ENCODE results near the gene CARD14. TPM values are rescaled to one million over a fixed set of nuclear protein-coding genes. Genes with fewer than 3 reads are reported as not detected.

The CARD14 gene
- 0.26 and 0.47 TPM in 2 replicates for total RNA-seq

DNA sequence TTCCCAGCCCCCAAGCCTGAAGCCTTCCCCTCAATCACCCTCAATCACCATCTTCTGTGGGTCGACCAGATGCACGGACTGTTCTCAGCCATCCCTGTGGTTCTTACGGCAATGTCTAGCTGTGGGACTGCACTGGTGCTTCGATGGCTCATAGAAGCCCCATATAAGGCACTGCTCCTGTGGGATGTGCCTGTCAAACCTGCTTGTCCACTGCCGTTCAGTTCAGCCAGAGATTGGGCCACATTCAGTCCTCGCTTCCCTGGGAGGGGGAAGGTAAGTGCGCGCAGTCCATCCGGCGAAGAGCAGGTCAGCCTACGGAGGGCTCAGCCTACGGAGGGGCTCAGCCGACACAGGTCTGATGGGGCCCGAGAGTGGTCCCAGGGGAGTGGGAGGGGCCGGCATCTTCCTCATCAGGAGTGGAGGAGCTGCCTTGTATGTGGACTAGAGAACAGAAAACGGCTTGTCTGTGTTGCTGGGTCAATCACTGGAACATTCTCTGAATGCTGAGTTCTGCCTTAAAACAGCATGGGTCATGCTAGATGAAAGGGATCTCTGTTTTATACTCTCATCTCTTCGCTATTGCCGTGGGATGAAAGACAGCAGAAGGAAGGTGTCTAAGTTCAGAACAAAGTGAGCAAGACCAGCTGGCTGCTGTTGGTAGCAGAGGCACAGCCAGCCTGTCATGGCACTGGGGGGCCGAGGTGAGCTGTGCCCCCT is at the start of gene CARD14:
CARD14 (plus strand) TSS at position 247 of the 717 bp plus-strand sequence. CDS start 11,409 bp downstream, outside the sequence.

DNA sequence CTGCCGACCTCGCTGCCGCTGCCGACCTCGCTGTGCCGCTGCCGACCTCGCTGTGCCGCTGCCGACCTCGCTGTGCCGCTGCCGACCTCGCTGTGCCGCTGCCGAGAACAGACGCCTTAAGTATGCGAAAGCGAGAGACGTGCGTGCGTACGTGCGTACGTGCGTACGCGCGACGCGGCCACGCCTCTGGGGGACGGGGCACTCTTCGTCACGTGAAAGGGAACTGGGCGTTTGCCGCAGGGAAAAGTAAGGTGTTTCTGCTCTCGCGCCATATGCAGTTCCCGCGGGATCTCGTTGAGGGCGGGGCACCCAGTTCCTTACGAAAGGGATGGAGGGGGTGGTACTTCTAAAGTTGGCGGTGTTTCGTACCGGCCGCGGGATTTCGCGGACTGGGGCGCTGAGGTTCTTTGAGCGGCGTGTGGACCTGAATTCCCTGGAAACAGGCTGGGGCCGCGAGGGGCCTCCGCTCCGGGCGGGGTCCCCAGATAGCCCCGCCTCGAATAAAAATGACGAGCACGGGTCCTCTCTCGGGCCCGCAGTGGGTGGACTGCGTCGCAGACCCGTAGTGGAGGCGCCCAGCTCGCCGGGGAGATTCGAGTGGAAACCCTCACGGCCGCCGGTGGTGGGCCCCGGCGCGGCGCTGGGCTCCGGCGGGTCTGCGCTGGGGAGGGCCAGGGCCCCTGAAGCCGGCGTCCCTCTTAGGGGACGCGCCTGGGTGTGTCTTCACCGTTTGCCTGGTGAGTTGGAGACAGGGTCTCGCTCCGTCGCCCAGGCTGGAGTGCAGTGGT is 22.6 kb upstream of the CARD14 start, which contains the start of gene EIF4A3:
EIF4A3 (minus strand) TSS at position 94 of the 788 bp plus-strand sequence. CDS start 167 bp downstream, outside the sequence.

DNA sequence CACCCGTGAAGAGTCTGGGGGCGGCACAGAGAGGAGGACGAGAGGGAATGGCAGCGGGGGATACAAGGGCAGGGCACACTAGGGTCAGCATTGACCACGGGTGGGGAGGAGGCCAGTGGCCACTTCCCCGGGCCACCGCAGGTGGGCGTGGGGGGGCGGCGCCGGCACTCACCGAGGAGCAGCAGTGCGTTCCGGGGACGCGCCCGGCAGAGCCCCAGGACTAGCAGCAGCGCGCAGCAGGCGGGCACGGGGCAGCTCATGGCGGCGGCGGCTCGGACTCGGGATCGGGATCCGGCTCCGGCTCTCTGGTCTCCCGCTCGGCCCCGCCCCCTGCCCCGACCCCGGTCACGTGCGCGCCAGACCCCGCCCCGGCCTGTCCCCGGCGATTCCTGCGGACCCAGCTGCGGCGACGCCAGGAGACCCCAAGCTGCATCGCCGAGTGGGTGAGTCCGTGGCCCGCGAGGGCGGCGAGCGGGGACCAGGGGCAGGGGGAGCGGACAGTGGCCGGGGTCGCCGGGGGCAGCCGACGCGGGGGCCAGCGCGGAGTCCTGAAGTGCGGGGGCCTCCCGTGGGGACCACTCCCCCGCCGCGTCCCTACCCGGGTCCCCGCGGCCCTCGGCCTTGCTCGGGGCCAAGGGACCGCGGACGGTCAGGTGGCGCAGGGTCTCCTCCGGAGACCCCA is 50.4 kb downstream of the CARD14 start, which contains the start of the genes SGSH and SLC26A11:
SGSH (minus strand) TSS at position 280 of the 682 bp plus-strand sequence; CDS start at position 260, 20 bp downstream.
SLC26A11 (plus strand) TSS at position 374 of the 682 bp plus-strand sequence. CDS start 1,134 bp downstream, outside the sequence.

Other genes starting within 250 kb of the CARD14 start
- 41.0 and 51.4 TPM in 2 replicates for gene TBC1D16, start 134.2 kb upstream of the CARD14 start, total RNA-seq
- 3.5 TPM in 2 replicates for gene CCDC40, start 133.4 kb upstream of the CARD14 start, total RNA-seq
- 18.6 and 37.5 TPM in 2 replicates for gene GAA, start 68.4 kb upstream of the CARD14 start, total RNA-seq
- 86.5 and 161 TPM in 2 replicates for gene EIF4A3, start 22.9 kb upstream of the CARD14 start, total RNA-seq
- gene SGSH, start 50.3 kb downstream of the CARD14 start, total RNA-seq: 18.0 and 19.7 TPM in 2 replicates
- 9.9 and 10.3 TPM in 2 replicates for gene SLC26A11, start 50.4 kb downstream of the CARD14 start, total RNA-seq
- gene RNF213, start 90.8 kb downstream of the CARD14 start, total RNA-seq: 111 and 153 TPM in 2 replicates
- gene ENDOV, start 245.1 kb downstream of the CARD14 start, total RNA-seq: 25.6 and 30.1 TPM in 2 replicates

Measured in bronchial smooth muscle cell (primary cell).